HG03175 (cell line): Measurements from ENCODE around the gene GCG.
A peak's percentile ranks its signal among the peaks of the same experiment; 100 is the strongest.

Experiments used
- ATAC-seq: cut with Tn5 transposase; IDR thresholded peaks from one replicate; pipeline ENCODE4 v1.9.1; 2021; ENCODE audit warnings: mild to moderate bottlenecking, moderate library complexity; ENCODE audit not compliant: unreplicated experiment

Gene GCG

GRCh38 chr2:162153608-162154224, 1.7 kb upstream of the GCG start:
- peak; percentile 97 for ATAC-seq

GRCh38 chr2:162149940-162150339, 2.1 kb downstream of the GCG start:
- no peak for ATAC-seq

GRCh38 chr2:162149466-162149865, 2.6 kb downstream of the GCG start:
- no peak for ATAC-seq

- ATAC-seq = no peak
These were observed 3.1 kb downstream of the GCG start for GRCh38 chr2:162148956-162149355.

GRCh38 chr2:162143969-162144368, 8.1 kb downstream of the GCG start:
- no peak for ATAC-seq

- no peak for ATAC-seq
These were observed 13.7 kb downstream of the GCG start for GRCh38 chr2:162138310-162138709.

- ATAC-seq = no peak
These were observed 24.6 kb downstream of the GCG start for GRCh38 chr2:162127422-162127821.

- peak; percentile 11 for ATAC-seq
These were observed 25.5 kb downstream of the GCG start for GRCh38 chr2:162126527-162126926.

GRCh38 chr2:162126111-162126519, 25.9 kb downstream of the GCG start:
- peak; percentile 92 for ATAC-seq

GRCh38 chr2:162125138-162125537, 26.9 kb downstream of the GCG start:
- ATAC-seq = no peak

- ATAC-seq = peak; percentile 37
These were observed 28.0 kb downstream of the GCG start for GRCh38 chr2:162123806-162124758.

GRCh38 chr2:162118166-162119031, 33.6 kb downstream of the GCG start:
- no peak for ATAC-seq

GRCh38 chr2:162116352-162116751, 35.7 kb downstream of the GCG start:
- no peak for ATAC-seq

GRCh38 chr2:162115076-162115475, 37.0 kb downstream of the GCG start:
- no peak for ATAC-seq

GRCh38 chr2:162114271-162114670, 37.8 kb downstream of the GCG start:
- ATAC-seq = no peak

GRCh38 chr2:162113776-162114168, 38.3 kb downstream of the GCG start:
- no peak for ATAC-seq

GRCh38 chr2:162113088-162113775, 38.8 kb downstream of the GCG start:
- no peak for ATAC-seq

- ATAC-seq = no peak
These were observed 39.8 kb downstream of the GCG start for GRCh38 chr2:162111958-162112850.

- no peak for ATAC-seq
These were observed 44.6 kb downstream of the GCG start for GRCh38 chr2:162107361-162107901.
